ENCODE results near the gene JAM3. TPM values are rescaled to one million over a fixed set of nuclear protein-coding genes. Genes with fewer than 3 reads are reported as not detected.
"Not testable (repeated sequence)": the region's sequence is repeated elsewhere in the genome, so short reads cannot be mapped to it uniquely, and the experiment has no call there.

The JAM3 gene
- polyA plus RNA-seq, 3 donors, result 2.9 to 11.6 (median 10.5) TPM

DNA sequence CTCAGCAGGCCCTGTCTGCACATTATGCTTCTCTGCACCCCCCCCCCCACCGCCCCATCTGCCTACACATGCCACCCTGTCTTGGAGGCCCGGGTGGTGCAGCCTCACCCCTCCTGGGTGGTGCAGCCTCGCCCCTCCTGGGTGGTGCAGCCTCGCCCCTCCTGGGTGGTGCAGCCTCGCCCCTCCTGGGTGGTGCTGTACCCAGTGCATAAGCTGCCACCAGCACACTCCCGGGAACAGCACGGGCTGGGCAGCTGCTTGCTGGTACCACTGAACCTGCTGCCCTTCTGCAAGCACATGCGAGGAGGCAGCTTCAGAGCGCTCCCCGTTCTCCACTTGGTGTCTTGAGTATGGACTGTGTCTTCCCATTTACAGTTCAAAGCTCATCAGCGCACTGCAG lies 85.6 kb downstream of the JAM3 start:
- no peak overlapping the region for H3K27ac ChIP-seq (ENCODE audit: low read depth, low read length)
- 91 to 96% (median 94%) methylated on average over 10 to 11 of the region's 11 CpGs for WGBS, 3 donors

- H3K27ac ChIP-seq (ENCODE audit: low read depth, low read length), result no peak overlapping the region
- WGBS, 3 donors, result 87 to 90% (median 89%) methylated on average over 16 of the region's 16 CpGs
Observed at GRCh38 chr11:134155456-134155855, 86.6 kb downstream of the JAM3 start.

- 95 to 96% (median 95%) methylated on average over 28 of the region's 28 CpGs for WGBS, 3 donors
- H3K27ac ChIP-seq (ENCODE audit: low read depth, low read length), result no peak overlapping the region
Observed at GRCh38 chr11:134155946-134156865, 87.3 kb downstream of the JAM3 start.

DNA sequence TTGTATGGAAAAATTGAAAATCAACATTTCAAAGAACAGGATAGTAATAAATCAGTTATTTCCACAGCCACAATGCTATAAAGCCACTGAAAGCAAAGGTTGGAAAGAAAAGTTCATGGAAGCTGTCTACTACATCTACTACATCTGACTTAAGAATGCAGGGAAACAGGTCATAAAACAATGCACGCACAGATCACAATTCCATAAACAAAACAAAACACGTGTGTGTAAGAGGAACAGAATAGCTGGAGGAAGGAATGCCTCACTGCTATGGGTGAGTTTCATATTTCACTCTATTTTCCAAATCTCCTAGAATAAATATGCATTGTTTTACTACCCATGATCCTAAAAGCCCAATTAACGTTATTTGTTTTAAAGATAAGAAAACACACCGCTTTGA lies 88.6 kb downstream of the JAM3 start:
- WGBS, 3 donors, result 64 to 85% (median 79%) methylated on average over 4 of the region's 4 CpGs
- H3K27ac ChIP-seq (ENCODE audit: low read depth, low read length), result no peak overlapping the region

DNA sequence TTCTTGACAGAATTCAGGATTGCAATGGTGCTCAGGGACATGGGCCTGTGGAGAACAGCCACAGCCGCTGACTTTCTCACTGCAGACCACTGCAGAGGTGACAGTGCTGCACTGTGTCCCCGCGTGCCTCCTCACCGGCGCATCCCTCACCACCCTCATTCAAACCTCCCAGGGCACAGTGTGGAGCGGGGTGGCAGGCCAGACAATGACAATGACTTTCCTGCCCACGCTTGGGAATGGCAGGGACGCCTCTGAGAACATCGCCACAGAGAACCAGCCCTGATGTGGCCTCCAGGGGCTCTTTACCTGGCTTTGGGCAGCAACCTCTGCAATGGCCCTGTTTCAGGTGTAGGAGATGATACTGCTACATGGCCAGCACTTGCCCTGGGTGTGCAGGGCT lies 89.2 kb downstream of the JAM3 start:
- no peak overlapping the region for H3K27ac ChIP-seq (ENCODE audit: low read depth, low read length)
- WGBS, 3 donors, result 97 to 98% (median 98%) methylated on average over 9 of the region's 9 CpGs

DNA sequence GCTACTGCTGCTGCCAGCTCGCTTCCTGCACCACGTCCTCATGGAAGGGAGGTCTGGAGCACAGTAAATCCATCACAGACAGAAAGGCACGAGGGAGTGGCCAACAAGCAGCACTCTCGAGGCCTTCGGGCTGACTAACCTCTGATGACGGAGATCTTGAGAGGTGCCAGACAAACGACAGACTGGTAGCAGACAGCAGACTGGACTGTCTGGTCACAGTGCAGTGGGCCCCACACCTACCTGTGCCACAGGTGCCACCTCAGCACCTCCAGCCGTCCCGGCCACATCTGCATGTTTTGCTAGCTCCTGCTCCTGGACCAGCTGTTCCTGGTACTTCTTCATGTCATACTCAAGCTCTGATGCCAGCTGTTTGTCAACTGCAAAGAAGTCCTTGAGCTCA lies 90.8 kb downstream of the JAM3 start:
- 90 to 95% (median 90%) methylated on average over 9 of the region's 9 CpGs for WGBS, 3 donors

GRCh38 chr11:134164490-134165370 lies 95.9 kb downstream of the JAM3 start:
- WGBS, 3 donors, result 91 to 98% (median 97%) methylated on average over 11 of the region's 11 CpGs
- no peak overlapping the region for H3K27ac ChIP-seq (ENCODE audit: low read depth, low read length)

More for the DNA sequence above, 90.8 kb downstream of the JAM3 start:
- no peak overlapping the region for H3K27ac ChIP-seq (ENCODE audit: low read depth, low read length)

- no peak overlapping the region for H3K27ac ChIP-seq (ENCODE audit: low read depth, low read length)
- 83 to 96% (median 95%) methylated on average over 6 of the region's 6 CpGs for WGBS, 3 donors
Observed at GRCh38 chr11:134170177-134170918, 101.5 kb downstream of the JAM3 start.

DNA sequence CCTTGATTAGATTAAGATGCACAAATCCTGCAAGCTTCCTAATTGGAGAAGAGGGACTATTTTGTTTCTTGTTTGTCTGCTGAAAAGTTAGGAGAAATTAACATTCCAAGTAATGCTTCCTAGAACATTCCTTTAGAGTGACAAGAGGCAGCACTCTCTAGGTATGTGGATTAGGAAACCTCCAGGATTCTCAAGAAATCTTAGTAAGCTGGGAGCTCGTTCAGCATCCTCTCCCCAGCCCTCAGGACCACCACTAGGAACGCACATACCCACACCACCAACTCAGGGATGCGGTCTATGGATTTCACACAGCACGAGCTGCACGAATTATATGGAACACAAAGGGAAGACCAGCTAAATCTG lies 102.0 kb downstream of the JAM3 start:
- no peak overlapping the region for H3K27ac ChIP-seq (ENCODE audit: low read depth, low read length)
- 96 to 98% (median 98%) methylated on average over 5 of the region's 5 CpGs for WGBS, 3 donors

GRCh38 chr11:134171951-134172350 lies 103.1 kb downstream of the JAM3 start:
- no peak overlapping the region for H3K27ac ChIP-seq (ENCODE audit: low read depth, low read length)
- WGBS, 3 donors, result 97 to 98% (median 97%) methylated on average over 10 of the region's 10 CpGs

GRCh38 chr11:134173296-134173695 lies 104.4 kb downstream of the JAM3 start:
- 93 to 100% (median 98%) methylated on average over 5 of the region's 5 CpGs for WGBS, 3 donors
- no peak overlapping the region for H3K27ac ChIP-seq (ENCODE audit: low read depth, low read length)

DNA sequence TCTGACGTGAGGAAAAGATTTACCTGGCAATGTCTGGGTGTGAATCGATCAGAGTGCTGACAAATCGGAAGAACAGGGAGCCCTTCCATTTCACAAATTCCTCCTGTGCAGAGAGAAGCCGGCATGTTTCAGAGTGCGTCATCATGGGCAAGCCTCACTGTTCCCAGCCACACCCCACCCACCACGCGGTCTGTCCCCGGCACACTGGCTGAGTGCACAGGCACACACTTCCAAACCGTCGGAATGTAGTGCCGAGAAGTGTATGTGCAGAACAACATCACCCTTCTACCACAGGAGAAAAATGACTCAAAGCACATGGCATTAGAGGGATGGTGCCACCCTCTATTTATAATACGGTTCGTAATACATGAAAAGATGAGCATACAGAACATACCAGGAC lies 107.4 kb downstream of the JAM3 start:
- H3K27ac ChIP-seq (ENCODE audit: low read depth, low read length), result no peak overlapping the region
- WGBS, 3 donors, result 95 to 96% (median 96%) methylated on average over 13 of the region's 13 CpGs

GRCh38 chr11:134178032-134178674 lies 109.3 kb downstream of the JAM3 start:
- 76 to 95% (median 79%) methylated on average over 5 of the region's 5 CpGs for WGBS, 3 donors
- no peak overlapping the region for H3K27ac ChIP-seq (ENCODE audit: low read depth, low read length)

- no peak overlapping the region for H3K27ac ChIP-seq (ENCODE audit: low read depth, low read length)
- WGBS, 3 donors, result 78 to 95% (median 89%) methylated on average over 4 of the region's 4 CpGs
Observed at GRCh38 chr11:134181707-134182106, 112.8 kb downstream of the JAM3 start.

GRCh38 chr11:134188092-134188491 lies 119.2 kb downstream of the JAM3 start:
- H3K27ac ChIP-seq (ENCODE audit: low read depth, low read length), result not testable (repeated sequence)
- 97 to 100% (median 98%) methylated on average over 8 of the region's 8 CpGs for WGBS, 3 donors

GRCh38 chr11:134196756-134197155 lies 127.9 kb downstream of the JAM3 start:
- H3K27ac ChIP-seq (ENCODE audit: low read depth, low read length), result no peak overlapping the region
- 91 to 95% (median 91%) methylated on average over 4 of the region's 4 CpGs for WGBS, 3 donors

DNA sequence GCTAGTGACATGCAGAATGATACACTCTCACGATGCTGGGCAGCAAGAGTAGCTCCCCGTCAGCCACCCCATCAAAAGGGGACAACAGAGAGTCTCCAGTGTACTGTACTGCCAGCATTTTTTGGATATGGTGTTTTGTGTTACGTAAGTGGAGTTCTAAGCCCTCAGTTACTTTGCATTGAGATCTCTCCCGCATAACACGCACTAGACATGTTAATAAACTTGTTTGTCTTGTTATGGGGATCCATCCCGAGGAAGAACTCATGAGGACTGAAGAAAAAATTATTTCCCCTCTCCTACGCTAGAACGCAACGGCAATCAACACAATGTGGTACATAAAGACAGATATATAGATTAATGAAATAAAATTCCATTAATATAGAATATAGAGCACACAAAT lies 130.7 kb downstream of the JAM3 start:
- H3K27ac ChIP-seq (ENCODE audit: low read depth, low read length), result no peak overlapping the region
- WGBS, 3 donors, result 97% methylated on average over 9 of the region's 9 CpGs

GRCh38 chr11:134200688-134201087 lies 131.8 kb downstream of the JAM3 start:
- 96 to 98% (median 97%) methylated on average over 6 of the region's 6 CpGs for WGBS, 3 donors
- no peak overlapping the region for H3K27ac ChIP-seq (ENCODE audit: low read depth, low read length)
